OCI-LY3 (cell line): ENCODE data around the gene C1QTNF6.
A peak's percentile ranks its signal among the peaks of the same experiment; 100 is the strongest.

ENCODE experiments used
- H2AFZ ChIP-seq: fragments of 200-600, 300-600 bp; shearing (Covaris generic); 2 replicates; pipeline ENCODE4 v1.6.0; 2014; ENCODE audit warnings: antibody characterized with exemption, low read depth, low read length
- H3K27ac ChIP-seq: fragments of 200-600, 300-600 bp; sonication (generic); 2 replicates; pipeline ENCODE4 v1.5.1; 2014; ENCODE audit warnings: mild to moderate bottlenecking, low read length, moderate library complexity, mixed read lengths
- H3K27me3 ChIP-seq: fragments of 200-600, 300-600 bp; sonication (generic); 2 replicates; pipeline ENCODE4 v1.6.1; 2014; ENCODE audit warnings: low read depth, low read length, mixed read lengths
- H3K36me3 ChIP-seq: fragments of 200-600, 300-600 bp; sonication (generic); replicated peaks from 2 replicates; pipeline ENCODE3; 2014; ENCODE audit warnings: low read depth, low read length, mixed read lengths
- H3K4me1 ChIP-seq: fragments of 300-600, 200-600 bp; sonication (generic); 2 replicates; pipeline ENCODE4 v1.6.1; 2014; ENCODE audit warnings: low read length, mixed read lengths
- H3K4me2 ChIP-seq: fragments of 200-600, 300-600 bp; sonication (generic); 2 replicates; pipeline ENCODE4 v1.6.1; 2014; ENCODE audit warnings: low read length, mixed read lengths
- H3K4me3 ChIP-seq: fragments of 300-600, 200-600 bp; sonication (generic); 2 replicates; pipeline ENCODE4 v1.5.1; 2014; ENCODE audit warnings: antibody characterized with exemption, mild to moderate bottlenecking, low read length, moderate library complexity
- H3K79me2 ChIP-seq: fragments of 300-600, 200-600 bp; shearing (Covaris generic); 2 replicates; pipeline ENCODE4 v1.6.1; 2014; ENCODE audit warnings: mild to moderate bottlenecking, low read length, mixed read lengths
- H3K9ac ChIP-seq: fragments of 300-600, 200-600 bp; shearing (Covaris generic); 2 replicates; pipeline ENCODE4 v1.6.0; 2014; ENCODE audit warnings: mild to moderate bottlenecking, low read length, moderate library complexity
- H3K9me3 ChIP-seq: fragments of 200-600, 300-600 bp; shearing (Covaris generic); 2 replicates; pipeline ENCODE4 v1.6.1; 2014; ENCODE audit warnings: low read length, mixed read lengths; ENCODE audit not compliant: insufficient read depth
- H4K20me1 ChIP-seq: fragments of 200-600, 300-600 bp; sonication (generic); 2 replicates; pipeline ENCODE4 v1.6.1; 2016; ENCODE audit warnings: low read length, mixed read lengths; ENCODE audit not compliant: insufficient read depth
- EZH2phosphoT487 ChIP-seq: fragments of 200-600 bp; shearing (Covaris generic); IDR thresholded peaks from 2 replicates; pipeline ENCODE4 v1.6.1; 2018; ENCODE audit warnings: antibody characterized with exemption, mixed run types, low read depth
- TF ChIP-seq, protein P1 (sequence below): fragments of 200-600, 300-600 bp; sonication (generic); IDR thresholded peaks from 2 replicates; pipeline ENCODE4 v1.5.1; 2014; ENCODE audit warnings: antibody characterized with exemption, low read length, low read depth

Gene C1QTNF6

GRCh38 chr22:37156686-37157435 is 31.2 kb downstream of the C1QTNF6 start:
- no peak overlapping the region for H2AFZ ChIP-seq

DNA sequence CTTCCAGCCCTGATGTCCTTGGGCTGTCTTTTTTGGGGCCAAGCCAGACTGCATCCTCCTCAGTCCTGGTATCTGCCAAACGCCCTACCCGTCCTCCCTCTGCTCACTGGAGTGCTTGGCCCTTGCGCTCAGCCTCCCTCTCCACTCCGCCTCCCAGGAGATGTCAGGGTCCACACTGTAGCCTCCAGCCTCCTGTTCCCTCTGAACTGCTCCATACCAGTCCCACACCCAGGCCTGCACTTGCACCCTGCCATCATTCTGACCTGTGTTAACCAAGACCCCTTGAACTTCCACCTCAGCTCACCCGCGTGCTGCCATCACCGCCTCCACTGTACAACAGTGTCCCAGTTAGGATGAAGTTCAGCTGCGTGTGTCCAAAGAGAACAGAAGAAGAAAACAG is 32.1 kb downstream of the C1QTNF6 start:
- Histone ChIP-seq H3K4me2 (no peak overlapping the region), H3K4me1 (peaks cover 29% of the 10 kb centered on the region), H3K9me3 (peaks cover 2% of the 10 kb centered on the region; the same call in 1 of the 2 replicates), H3K36me3 (no peaks in the 10 kb centered on the region), H3K27me3 (peaks cover 61% of the 10 kb centered on the region), H3K9ac (no peak overlapping the region), H3K27ac (no peak overlapping the region), H2AFZ (no peak overlapping the region), H3K4me3 (no peak overlapping the region), H3K79me2 (no peaks in the 10 kb centered on the region), H4K20me1 (no peaks in the 10 kb centered on the region)
- no peak for TF ChIP-seq EZH2phosphoT487
- TF ChIP-seq, protein P1, sequence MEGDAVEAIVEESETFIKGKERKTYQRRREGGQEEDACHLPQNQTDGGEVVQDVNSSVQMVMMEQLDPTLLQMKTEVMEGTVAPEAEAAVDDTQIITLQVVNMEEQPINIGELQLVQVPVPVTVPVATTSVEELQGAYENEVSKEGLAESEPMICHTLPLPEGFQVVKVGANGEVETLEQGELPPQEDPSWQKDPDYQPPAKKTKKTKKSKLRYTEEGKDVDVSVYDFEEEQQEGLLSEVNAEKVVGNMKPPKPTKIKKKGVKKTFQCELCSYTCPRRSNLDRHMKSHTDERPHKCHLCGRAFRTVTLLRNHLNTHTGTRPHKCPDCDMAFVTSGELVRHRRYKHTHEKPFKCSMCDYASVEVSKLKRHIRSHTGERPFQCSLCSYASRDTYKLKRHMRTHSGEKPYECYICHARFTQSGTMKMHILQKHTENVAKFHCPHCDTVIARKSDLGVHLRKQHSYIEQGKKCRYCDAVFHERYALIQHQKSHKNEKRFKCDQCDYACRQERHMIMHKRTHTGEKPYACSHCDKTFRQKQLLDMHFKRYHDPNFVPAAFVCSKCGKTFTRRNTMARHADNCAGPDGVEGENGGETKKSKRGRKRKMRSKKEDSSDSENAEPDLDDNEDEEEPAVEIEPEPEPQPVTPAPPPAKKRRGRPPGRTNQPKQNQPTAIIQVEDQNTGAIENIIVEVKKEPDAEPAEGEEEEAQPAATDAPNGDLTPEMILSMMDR, result no peak

More at GRCh38 chr22:37156686-37157435, 31.2 kb downstream of the C1QTNF6 start:
- Histone ChIP-seq H4K20me1 (no peaks in the 10 kb centered on the region), H3K27me3 (peaks cover 52% of the 10 kb centered on the region), H3K4me1 (peaks cover 38% of the 10 kb centered on the region), H3K4me3 (no peak overlapping the region), H3K79me2 (no peaks in the 10 kb centered on the region), H3K27ac (no peak overlapping the region), H3K9ac (no peak overlapping the region), H3K36me3 (no peaks in the 10 kb centered on the region), H3K4me2 (no peak overlapping the region), H3K9me3 (no peaks in the 10 kb centered on the region)
- TF ChIP-seq EZH2phosphoT487, result no peak
- TF ChIP-seq, protein P1, result no peak

- Histone ChIP-seq H2AFZ (no peak overlapping the region), H3K4me1 (peaks cover 34% of the 10 kb centered on the region), H3K27ac (no peak overlapping the region), H3K27me3 (peaks cover 58% of the 10 kb centered on the region), H3K36me3 (no peaks in the 10 kb centered on the region), H3K4me2 (peak overlapping the region; percentile 2; the same call in 1 of the 2 replicates), H3K9ac (no peak overlapping the region), H3K79me2 (no peaks in the 10 kb centered on the region), H4K20me1 (no peaks in the 10 kb centered on the region), H3K4me3 (no peak overlapping the region), H3K9me3 (peaks cover 5% of the 10 kb centered on the region; the same call in 1 of the 2 replicates)
- TF ChIP-seq, protein P1, result no peak
- no peak for TF ChIP-seq EZH2phosphoT487
Measured at GRCh38 chr22:37154925-37155712, 32.9 kb downstream of the C1QTNF6 start.

DNA sequence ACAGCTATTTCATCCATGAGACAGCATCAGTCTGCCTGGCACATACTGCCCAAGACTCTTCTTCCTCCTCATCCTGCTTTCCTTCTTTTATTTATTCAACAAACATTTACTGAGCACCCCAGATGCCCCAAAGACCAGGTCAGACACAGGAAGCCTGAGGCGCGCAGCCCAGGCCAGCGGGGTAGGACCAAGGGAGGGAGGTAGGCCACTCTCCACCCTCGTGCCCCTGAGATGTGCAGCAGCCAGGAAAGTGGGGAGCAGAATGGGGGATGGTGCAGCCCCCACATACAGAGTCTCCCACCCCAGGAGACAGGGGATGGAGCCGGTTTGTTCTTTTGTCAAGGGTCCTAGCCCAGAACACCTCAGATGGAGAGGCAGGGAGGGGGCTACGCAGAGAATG is 34.1 kb downstream of the C1QTNF6 start:
- Histone ChIP-seq H3K4me3 (no peak overlapping the region), H3K27ac (no peak overlapping the region), H3K4me1 (peaks cover 42% of the 10 kb centered on the region), H3K4me2 (no peak overlapping the region), H4K20me1 (no peaks in the 10 kb centered on the region), H2AFZ (no peak overlapping the region), H3K27me3 (peaks cover 50% of the 10 kb centered on the region), H3K9me3 (peaks cover 5% of the 10 kb centered on the region; the same call in 1 of the 2 replicates), H3K79me2 (no peaks in the 10 kb centered on the region), H3K9ac (no peak overlapping the region), H3K36me3 (no peaks in the 10 kb centered on the region)
- TF ChIP-seq, protein P1, result no peak
- TF ChIP-seq EZH2phosphoT487, result no peak
